HG02885 (cell line): ENCODE results near the gene UBA1.

Experiments used
- ATAC-seq: cut with Tn5 transposase; IDR thresholded peaks from one replicate; pipeline ENCODE4 v1.9.1; 2021; ENCODE audit warnings: mild to moderate bottlenecking; ENCODE audit not compliant: unreplicated experiment, poor library complexity

Gene UBA1

DNA sequence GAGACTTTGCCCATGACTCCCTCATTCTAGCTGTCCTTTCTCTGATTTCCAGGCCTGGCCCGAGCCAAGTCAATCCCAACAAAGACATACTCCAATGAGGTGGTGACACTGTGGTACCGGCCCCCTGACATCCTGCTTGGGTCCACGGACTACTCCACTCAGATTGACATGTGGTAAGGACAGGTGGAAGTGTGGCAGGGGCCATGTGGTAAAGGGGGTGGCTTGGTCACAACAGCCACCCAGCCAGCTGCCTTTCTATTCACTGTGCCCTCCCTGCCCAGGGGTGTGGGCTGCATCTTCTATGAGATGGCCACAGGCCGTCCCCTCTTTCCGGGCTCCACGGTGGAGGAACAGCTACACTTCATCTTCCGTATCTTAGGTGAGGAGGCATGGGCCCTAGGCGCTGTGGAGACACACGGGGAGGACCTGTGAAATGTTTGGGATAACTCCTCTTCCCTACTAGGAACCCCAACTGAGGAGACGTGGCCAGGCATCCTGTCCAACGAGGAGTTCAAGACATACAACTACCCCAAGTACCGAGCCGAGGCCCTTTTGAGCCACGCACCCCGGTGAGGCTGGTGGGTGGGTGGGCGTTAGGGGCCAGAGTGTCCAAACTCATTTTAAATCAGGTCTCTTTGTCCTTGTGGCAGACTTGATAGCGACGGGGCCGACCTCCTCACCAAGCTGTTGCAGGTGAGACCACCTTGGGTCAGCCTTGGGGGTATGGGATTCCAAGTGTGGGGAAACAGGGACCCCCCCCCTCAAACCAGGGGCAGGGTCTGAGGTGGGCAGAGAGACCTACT is 33.1 kb downstream of the UBA1 start:
- ATAC-seq = no peak

DNA sequence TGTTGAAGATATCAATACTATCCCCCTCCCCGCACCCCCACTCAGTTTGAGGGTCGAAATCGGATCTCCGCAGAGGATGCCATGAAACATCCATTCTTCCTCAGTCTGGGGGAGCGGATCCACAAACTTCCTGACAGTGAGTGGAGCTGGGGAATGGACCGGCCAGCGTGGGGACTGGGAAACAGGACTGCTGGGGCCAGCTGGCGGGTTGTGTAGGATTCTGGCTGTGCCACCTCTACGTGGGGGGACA is 33.6 kb downstream of the UBA1 start:
- ATAC-seq = no peak

GRCh38 chrX:47228550-47229270 is 35.1 kb downstream of the UBA1 start:
- ATAC-seq = no peak

DNA sequence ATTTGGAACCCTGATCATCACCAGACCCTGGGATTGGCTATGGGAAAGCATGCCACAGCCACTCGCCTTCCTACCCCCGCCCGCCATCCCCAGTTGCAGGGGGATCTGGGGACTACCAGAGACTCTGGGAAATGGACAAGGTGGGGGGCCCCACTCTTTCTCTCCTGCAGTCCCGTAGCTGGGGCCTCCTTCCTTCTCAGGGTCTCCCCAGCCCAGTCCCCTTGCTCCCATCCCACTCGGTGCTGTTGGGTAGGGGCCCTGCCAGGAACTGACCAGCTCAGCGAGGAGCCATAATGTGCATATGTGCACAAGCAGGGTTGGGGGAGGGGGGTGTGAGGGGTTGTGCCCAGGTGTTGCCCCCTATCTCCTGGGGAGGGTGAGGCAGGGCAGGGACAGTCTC is 35.8 kb downstream of the UBA1 start:
- ATAC-seq = no peak

DNA sequence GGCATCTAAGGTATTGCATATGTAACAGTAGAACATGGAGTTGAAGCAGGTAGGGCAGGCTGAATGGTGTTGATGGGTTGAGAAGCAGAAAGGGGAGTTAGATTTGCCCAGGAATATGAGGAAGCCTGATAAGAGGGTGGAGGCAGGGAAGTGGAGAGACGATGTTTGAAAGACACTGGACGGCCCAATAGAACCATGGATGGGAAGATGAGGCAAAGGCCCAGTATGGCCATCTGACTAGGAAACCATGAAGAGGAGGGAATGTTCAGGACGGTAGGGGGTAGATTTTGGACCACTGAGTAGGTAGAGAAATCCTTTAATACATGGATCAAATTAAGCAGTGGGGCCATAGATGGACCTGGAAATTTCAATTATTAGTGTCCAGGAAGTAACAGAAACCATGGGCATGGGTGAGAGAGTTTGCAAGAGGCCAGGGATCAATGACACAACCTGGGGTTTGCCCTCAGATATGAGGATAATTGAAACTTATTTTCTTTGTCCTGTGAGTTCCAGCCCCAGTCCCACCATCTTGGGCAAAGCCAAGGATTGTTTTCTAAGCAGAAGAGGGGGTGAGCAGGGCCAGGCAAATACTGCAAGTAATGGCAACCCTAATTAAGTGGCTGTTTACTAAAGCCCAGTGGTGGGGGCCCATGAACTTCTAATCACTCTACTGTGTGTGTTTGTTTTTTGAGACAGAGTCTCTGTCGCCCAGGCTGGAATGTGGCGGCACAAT is 36.7 kb downstream of the UBA1 start:
- no peak for ATAC-seq

DNA sequence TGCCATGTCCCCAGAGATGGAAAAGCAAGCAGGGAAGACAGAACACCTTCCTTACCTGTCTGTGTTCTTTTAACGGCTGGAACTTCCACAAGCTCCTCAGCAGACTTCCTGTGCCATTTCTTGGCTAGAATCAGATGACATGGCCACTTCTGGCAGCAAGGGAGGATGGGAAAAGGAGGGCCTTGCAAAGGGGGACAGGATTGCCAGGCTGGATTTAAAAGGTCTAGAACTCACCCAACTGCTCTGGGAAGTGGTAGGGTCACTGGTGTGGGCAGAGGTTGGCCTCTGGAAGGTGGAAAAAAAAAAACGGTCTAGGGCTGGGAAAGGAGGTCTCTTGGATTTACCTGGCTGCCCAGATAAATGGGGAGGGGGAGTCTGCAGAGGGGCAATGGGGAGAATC is 37.5 kb downstream of the UBA1 start:
- no peak for ATAC-seq

DNA sequence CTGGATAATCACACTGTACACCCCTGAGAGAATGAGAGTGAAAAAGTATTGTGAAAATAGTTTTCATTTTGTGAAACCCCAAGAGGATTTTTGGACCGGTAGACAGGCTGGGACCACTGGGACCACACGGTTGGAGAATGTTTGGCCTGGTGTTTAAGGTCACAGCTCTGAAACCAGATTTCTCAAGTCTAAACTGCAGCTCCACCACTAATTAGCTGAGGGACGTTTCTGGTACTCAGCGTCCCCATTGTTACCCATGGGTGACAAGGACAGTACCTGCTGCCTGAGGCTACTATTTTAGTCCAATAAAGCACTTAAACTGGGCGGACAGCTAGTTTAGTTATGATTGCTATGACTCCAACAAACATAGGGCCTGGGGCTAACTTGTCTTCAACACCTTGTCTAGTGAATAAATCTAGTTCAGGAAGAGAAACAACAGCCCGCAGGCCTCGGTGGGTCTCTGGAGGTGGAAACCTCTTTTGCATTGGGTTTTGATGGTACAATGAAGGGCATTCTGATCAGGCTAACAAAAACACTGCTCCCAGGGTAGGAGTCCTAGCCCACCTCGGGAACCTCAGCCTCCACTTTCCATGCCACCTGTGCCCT is 38.7 kb downstream of the UBA1 start:
- no peak for ATAC-seq

DNA sequence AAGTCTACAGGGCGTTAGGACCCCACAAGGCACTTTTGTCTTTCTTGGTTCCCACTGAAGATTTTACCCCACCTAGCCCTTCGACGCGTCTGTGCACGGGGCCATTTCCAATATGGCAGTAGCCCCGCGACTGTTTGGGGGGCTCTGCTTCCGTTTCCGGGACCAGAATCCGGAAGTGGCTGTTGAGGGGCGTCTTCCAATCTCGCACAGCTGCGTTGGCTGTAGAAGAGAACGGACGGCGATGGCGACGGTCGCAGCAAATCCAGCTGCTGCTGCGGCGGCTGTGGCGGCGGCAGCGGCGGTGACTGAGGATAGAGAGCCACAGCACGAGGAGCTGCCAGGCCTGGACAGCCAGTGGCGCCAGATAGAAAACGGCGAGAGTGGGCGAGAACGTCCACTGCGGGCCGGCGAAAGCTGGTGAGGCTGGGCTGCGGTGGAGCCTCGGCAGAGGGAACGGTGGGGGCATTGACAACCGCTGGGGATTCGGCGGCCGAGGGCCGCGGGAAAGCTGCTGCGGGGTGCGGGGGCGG is 39.2 kb downstream of the UBA1 start, which contains the start of gene USP11:
Gene USP11, plus strand, starts transcription at position 207 of the 530 bp plus-strand sequence. Its CDS starts 35 bp downstream, at position 242.
- peak; percentile 10 for ATAC-seq

GRCh38 chrX:47233333-47234113 is 39.9 kb downstream of the UBA1 start:
- ATAC-seq = peak; percentile 89

GRCh38 chrX:47234583-47234982 is 41.0 kb downstream of the UBA1 start:
- ATAC-seq = no peak

- no peak for ATAC-seq
Observed at GRCh38 chrX:47235691-47236103, 42.1 kb downstream of the UBA1 start.

GRCh38 chrX:47239199-47239598 is 45.6 kb downstream of the UBA1 start:
- no peak for ATAC-seq

DNA sequence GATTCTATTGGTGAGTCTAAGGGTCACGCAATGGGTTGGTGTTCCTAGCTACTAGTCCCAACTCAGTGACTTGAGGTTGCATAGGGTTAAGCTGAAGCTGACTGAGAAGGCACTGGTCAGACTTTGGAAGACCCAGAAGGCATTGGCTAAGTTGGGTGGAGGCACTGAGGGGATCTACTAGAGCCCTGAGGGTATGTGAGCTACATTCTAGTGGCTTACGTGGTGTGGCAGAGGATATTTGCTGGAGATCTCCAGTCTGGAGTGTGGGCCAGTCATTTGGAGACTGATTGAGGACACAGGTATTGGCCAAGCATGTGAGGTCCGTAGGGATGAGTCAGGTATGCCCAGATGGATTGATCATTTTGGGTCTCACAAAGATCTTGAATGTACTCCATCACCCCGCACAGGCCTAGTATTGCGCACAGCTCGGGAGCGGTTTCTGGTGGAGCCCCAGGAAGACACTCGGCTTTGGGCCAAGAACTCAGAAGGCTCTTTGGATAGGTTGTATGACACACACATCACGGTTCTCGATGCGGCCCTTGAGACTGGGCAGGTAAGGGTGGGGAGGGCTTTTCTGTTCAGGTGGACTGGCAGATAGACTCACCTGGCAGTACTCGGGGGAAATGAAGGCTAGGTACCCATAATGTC is 46.4 kb downstream of the UBA1 start:
- ATAC-seq = no peak

- ATAC-seq = no peak
Observed at GRCh38 chrX:47240619-47241018, 47.0 kb downstream of the UBA1 start.

DNA sequence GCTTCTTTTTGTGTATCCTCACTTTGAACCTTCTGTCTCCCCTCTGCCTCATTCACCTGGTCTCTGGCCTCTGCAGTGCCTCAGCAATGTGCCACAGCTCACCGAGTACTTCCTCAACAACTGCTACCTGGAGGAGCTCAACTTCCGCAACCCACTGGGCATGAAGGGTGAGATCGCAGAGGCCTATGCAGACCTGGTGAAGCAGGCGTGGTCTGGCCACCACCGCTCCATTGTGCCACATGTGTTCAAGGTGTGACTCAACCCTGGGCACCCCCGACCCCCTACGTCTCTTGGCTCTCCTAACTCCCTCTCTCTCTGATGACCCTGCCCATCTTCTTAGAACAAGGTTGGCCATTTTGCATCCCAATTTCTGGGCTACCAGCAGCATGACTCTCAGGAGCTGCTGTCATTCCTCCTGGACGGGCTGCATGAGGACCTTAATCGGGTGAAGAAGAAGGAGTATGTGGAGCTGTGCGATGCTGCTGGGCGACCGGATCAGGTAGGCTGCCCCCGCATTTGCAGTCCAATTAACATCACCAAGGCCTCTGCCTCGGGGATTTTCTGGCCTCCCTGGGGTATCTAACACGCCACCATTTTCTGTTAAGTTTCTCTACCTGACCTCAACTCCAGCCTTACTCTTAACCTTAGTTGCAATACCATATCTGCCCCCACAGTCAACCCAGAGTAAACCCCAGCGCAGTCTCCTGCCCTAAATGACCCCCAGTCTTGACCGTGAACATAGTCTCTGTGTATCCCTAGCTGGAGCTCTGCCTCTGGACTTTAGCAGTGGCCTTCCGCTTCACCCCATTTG is 47.8 kb downstream of the UBA1 start:
- no peak for ATAC-seq

DNA sequence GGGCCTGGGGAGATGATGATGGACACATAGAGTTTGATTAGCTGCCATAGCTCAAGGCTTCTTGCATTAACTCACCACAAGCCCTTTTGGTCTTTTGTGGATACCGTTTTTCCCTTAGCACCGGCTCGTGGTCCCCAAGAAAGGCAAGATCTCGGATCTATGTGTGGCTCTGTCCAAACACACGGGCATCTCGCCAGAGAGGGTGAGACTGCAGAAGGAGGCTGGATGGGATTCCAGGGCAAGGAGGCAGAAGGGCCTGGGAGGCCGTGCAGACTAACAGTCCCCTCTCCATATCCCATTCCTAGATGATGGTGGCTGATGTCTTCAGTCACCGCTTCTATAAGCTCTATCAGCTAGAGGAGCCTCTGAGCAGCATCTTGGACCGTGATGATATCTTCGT is 48.7 kb downstream of the UBA1 start:
- no peak for ATAC-seq

DNA sequence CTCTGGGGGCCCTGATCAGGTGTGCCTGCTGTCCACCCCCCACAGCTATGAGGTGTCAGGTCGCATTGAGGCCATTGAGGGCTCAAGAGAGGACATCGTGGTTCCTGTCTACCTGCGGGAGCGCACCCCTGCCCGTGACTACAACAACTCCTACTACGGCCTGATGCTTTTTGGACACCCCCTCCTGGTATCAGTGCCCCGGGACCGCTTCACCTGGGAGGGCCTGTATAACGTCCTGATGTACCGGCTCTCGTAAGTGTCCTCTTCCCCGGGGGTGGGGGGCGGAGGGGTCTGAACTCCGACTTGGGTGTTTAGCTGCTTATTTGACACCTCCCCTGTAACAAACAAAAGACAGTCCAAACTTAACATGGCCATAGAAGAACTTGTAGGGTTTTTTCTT is 49.7 kb downstream of the UBA1 start:
- ATAC-seq = no peak

DNA sequence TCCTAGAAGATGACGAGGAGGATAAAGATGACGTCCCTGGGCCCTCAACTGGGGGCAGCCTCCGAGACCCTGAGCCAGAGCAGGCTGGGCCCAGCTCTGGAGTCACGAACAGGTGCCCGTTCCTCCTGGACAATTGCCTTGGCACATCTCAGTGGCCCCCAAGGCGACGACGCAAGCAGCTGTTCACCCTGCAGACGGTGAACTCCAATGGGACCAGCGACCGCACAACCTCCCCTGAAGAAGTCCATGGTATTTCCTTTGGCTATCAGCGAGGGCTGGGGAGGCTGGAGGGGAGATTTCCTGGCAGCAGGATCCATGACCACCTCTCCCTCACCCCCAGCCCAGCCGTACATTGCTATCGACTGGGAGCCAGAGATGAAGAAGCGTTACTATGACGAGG is 51.0 kb downstream of the UBA1 start:
- ATAC-seq = no peak

DNA sequence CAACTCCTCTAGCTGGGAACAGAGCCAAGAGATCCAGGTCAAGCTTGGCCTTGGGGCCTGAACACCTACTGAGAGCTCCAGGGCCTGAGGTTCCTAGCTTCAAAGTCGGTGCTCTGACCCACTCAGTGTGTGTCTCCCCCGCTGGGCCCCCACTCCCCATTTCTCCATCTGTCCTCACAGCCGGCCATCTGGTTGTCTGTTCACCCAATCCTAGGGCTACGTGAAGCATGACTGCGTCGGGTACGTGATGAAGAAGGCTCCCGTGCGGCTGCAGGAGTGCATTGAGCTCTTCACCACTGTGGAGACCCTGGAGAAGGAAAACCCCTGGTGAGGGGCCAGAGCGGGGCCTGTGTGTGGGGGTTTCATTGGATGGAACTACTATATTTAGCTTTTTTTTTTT is 51.5 kb downstream of the UBA1 start:
- ATAC-seq = no peak
